GM18520 (cell line): Measurements from ENCODE around the gene GALNT13.
"Not testable (repeated sequence)": the region's sequence is repeated elsewhere in the genome, so short reads cannot be mapped to it uniquely, and the experiment has no call there.

Source experiments
- ATAC-seq: cut with Tn5 transposase; IDR thresholded peaks from one replicate; pipeline ENCODE4 v1.9.1; 2021; ENCODE audit not compliant: unreplicated experiment

Gene GALNT13

DNA sequence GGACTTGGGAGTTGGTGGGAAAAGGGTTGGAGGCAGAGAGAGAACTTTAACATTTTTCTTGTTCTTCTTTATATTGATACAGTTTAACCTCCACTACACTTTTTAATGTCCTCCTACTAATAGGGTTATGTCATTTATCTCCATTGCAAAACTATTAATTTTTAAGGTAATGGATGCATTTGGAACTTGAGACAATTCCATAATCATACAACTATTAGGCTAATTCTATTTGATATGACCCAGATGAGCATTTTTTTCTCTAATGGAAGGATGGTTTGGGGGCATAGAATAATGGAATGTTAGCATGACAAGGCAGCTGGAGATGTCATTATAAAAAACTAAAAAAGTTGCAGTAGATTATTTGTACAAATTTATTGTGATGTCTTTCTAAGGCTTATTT, 587.6 kb downstream of the GALNT13 start:
- no peak for ATAC-seq

DNA sequence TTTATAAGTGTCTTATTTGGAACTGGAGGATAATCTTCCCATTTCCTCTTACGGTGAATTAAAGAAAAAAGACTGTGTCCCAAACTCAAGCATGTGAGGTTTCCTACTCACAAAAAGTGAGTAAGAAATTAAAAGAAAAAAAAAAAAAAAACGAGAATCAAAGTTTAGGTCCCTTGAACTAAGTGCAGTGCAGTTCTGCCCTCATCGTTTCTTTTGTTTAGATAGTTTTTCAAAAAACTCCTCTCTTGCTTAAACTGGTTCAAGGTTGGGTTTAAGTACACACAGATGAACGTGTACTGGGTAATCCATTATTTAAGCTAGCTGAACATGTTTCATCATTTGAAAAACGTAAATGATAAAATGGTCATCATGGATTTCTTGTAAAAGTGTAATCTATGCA, 590.9 kb downstream of the GALNT13 start:
- no peak for ATAC-seq

DNA sequence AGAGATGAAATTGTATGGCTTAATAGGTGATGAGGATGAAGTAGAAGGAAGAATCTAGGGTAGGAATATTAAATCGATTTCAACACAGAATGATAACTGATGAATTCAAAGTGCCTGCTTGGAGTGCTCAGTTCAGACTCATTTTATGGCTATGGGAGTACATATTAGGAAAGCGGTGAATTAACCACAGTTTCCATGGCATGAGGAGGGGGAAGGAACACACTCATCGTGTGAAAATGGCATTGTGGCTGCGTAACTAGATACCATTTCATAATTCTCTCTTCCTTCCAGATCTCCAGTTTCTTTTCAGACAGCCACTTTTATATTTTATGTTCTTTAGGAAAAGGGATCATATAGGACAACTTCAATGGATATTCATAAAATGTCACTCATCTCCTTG, 594.5 kb downstream of the GALNT13 start:
- ATAC-seq: no peak

DNA sequence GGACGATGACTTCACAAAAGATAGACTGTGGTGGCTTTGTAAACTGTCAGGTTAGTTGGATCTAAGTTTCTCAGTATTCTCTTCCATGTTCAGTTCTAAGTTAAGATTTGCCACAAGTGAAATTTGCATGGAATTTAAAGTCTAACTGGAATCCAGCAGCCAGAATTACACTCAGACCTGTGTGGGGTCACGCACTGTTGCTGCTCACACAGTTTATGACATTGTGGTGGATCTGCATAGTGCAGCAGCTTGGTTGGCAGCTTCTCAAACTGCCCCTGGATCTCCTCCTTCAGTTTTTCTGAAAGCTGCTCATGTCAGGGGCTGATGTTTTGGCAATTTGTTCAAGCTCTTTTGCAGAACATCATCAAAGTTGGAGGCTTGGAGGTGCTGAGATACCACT, 598.7 kb downstream of the GALNT13 start:
- ATAC-seq: no peak

DNA sequence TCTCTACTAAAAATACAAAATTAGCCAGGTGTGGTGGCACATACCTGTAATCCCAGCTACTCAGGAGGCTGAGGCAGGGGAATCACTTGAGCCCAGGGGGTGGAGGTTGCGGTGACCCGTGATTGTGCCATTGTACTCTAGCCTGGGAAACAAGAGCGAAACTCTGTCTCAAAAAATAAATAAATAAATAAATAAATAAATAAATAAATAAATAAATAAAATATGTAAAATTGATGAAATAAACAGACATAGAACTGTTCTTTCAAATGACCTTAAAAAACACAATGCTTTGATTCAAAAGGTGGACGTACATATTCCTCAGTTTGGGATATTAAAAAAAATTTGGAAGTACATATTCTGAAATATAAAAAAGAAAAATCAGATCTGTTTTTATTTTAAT, 599.8 kb downstream of the GALNT13 start:
- not testable (repeated sequence) for ATAC-seq

DNA sequence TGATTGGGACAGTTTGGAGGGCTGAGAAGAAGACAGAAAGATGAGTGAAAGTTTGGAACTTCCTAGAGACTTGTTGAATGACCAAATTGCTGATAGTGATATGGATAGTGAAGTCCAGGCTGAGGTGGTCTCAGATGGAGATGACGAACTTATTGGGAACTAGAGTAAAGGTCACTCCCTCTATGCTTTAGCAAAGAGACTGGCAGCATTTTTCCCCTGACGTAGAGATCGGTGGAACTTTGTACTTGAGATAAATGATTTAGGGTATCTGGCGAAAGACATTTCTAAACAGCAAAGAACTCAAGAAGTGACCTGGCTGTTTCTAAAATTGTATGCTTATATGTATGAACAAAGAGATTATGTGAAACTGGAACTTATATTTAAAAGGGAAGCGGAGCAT, 605.6 kb downstream of the GALNT13 start:
- ATAC-seq: no peak

DNA sequence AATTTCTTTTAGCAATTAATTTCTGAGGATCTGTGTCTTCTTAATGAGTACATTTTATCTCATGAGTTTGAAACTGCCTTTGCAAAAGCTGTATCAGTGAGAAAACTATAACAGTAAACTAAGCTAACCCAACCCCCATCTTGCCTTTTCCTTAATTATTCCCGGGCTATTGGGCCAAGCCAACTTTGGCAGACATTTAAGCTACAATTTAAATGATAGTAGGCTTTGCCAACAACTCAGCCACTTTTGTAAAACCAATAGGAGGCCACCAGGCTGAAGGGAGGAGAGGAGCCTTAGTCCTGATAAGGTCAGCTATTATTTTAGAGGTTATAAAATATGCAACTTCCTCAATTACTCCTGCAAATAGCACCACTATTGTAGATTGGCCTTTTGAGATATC, 608.8 kb downstream of the GALNT13 start:
- ATAC-seq: no peak

DNA sequence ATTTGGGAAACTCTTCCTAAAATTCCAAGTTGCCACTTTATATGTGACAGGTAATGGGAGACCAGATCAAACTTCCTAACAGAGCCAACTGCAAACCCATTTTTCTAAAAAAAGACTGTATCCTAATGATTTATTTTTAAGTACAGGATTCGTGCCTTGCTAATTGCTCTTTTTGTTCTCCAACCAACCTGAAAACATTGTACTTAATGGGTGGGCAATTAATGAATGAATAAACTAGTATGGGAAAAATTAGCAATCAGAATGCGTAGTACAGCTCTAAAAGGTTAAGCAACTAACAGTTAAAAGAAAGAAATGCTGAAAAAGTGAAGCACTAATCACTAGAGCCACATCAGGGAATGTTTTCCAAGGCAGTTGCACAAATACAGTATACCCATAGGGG, 609.6 kb downstream of the GALNT13 start:
- no peak for ATAC-seq

DNA sequence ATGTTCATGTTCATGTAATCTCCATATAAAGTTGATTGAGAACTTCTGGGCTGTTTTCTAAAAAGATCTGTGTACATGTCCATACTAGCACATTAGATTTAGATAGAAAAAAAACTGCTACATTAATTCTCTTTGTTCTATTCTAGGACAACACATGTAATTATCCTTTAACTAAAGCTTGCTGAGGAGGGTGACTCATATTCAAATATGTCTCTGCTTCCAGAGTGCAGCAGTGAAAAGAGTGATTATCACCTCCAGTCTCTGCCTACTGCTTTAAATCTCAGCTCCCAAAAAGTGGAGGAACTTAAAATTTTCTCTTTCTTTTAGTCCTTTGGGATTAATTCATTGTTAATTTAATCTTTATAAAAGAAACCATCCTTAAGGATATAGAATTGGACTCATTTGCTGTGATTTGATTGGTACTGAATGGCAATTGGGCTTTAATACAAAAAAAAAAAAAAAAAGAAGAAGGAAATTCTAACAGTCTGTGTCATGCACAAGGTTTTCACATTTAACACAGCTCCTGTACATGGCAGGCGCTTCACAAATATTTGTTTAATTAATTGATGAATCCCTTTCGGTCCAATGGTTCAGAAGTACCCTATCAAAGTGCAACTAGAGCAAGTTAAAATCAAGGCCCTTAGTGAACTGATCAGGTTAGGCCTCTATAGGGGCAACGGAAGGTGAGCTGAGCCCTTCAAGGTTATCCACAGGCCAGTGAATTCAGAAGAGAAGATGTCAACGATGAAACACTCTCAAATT, 612.8 kb downstream of the GALNT13 start:
- ATAC-seq: peak; percentile 57

DNA sequence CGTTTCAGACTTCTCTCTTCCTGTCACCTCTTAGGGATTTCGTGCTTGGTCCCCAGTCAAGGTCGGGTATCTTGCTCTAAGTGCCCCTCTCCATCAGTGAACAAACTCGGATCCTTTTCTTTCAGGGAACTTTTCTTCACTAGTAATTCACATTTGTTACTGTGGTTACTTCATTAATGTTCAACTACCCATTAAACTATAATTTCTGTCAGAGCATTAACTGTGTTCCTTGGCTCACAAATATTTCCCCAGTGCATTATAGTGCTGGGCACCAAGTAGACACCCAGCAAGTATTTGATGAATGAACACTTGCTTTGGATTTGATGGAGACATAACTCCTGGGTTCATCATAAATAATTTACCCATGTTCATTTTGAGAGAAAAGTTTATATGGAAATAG, 617.1 kb downstream of the GALNT13 start:
- no peak for ATAC-seq

DNA sequence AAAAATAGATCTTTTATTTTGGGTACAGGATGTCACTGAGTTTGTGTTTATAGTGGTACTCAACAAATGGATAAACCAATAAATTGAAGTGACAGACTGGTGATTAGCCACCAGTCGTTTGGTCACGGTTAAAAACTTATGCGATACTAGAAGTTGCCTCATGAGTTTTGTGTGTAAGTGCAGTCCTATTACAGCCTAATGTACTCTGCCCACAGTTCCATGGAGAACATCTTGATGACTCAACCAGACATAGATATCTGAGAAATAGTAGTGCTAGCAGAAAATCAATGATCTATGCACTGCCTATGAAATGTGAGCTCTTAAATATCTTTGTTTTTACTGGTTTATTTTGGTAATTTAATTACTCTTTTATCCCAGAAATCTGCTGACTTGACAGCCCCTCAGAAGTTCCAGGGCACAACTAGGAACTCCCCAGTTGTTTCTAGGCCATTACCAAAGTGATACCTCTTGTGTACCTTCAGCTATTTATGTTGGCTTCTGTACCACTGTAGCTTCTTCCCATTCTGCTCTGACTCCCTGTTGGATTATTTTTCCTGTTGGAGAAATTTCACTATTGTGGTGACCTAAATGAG, 617.6 kb downstream of the GALNT13 start:
- no peak for ATAC-seq

DNA sequence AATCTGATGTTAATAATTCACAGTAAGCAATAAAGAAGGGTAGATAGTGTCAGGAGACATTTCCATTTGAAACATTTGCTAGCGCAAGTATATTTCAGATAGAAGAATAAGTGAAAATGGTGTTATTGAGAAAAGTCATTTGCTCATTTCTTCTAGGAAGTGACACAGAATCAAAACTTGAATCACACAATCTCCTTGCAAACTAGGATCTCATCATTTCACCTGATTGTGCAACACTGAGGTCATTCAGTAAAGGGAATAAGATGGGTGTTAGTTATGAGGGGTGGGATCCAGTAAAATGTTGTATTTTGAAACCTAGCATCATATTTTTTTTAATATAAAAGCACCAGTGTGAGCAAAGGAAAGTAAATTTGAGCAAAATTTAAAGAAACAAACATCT, 618.8 kb downstream of the GALNT13 start:
- no peak for ATAC-seq

DNA sequence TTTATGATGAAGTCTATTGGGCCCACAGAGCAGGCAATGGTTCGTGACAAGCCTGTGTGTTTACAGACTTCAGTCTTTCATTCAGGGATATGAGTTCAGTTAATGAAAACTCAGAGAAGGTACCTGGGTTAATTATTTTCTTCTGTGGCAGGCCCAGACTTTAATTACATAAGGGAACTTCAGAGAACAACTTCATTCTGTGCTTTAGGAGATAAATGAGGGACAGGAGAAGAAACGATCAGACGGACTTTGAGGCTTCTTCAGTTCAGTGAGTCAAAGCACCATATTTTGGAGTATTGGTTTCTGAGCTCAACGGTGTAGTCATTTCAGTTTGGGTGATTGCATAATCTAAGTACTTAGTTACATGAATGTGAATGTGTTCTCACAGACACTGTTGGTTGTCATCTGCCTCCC, 623.7 kb downstream of the GALNT13 start:
- peak; percentile 92 for ATAC-seq

DNA sequence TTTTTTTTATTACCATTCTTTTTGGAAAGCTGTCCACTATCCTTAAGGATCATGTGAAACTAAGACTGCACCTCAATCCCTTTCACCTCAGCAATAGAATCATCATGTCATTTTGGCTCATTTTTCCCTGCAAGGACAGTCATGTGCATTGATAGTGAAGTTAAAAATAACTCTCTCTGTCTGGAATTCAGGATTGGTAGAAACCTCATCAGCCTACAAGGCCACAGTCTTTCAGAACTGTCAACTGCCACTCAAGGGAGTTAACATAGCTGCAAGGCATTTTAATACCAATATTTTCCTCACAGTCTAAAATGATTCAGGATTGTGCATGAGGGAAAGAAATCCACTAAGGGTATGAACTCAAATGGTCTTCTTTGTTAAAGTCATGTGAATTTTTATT, 625.3 kb downstream of the GALNT13 start:
- no peak for ATAC-seq
